ENCODE measurements around the gene THRB.

DNA sequence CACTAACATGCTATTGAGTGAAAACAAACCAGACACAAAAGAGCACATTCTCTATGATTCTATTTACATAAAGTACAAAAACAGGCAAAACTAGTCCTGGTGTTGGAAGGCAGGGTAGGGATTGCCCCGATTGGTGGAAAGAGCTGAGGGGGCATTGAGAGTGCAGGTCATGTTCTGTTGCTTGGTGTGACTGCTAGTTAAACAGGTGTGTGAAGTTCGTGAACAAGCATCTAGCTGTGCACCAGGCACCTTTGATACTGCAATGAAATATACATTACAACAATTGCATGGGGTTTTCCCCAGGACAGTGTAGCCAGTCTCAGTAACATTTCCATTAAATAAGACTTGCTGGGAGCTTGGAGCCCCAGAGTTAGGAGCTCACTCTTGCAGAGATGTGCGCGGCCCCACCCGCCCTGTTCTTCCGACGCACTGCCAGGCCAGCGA lies 26.3 kb upstream of the THRB start:
- TF ChIP-seq CTCF (conservative IDR thresholded peaks at IDR 0.05), result no peak
- no peak for TF ChIP-seq EZH2 (IDR thresholded peaks at IDR 0.05; ENCODE audit: low read depth)
